Right lobe of liver (tissue), 4 donors: ENCODE measurements around the gene APOBEC4.

Experiments
- CTCF ChIP-seq, 4 donors: fragments of 200-600 bp in 3 of 4; fragments of 450-650 bp in 1 of 4; IDR thresholded peaks; one replicate each; pipeline versions ENCODE4 v1.5.1 to v1.8.0; 2016 to 2022; ENCODE audit warnings: antibody characterized with exemption in 4 of 4, mild to moderate bottlenecking in 2 of 4
- POLR2A ChIP-seq: fragments of 450-650 bp; IDR thresholded peaks from one replicate; pipeline ENCODE4 v1.6.1; 2017; ENCODE audit warnings: antibody characterized with exemption, mild to moderate bottlenecking
- donor health status: DM: no; HTN: no; CAD: no.
- donor health status: DM: no; HTN: no; CAD: no.
- donor health status: DM: no; HTN: yes; CAD: no.

DNA sequence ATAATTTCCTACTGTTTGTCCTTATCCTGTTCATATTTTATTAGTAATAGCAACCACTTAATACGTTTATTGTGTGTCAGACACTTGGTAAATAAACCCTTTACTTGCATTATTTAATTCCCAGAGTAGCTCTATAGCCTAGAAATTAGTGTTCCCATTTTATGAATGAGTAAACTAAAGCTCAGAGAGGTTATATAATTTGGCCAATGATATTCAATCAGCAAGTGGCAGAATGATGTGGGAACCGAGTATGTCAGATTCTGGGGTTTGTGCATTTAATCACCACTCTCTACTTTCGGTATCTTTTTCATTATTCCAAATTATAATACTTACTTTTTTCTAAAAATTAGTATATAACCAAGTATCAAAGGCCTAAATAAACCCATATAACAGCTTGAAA lies 10.9 kb downstream of the APOBEC4 start:
- no peak for TF ChIP-seq CTCF (IDR thresholded peaks at IDR 0.05)
- no peak for TF ChIP-seq POLR2A
